Ascending aorta (tissue), 2 donors: ENCODE measurements around the gene FBXO39. TPM values are rescaled to one million over a fixed set of nuclear protein-coding genes. Genes with fewer than 3 reads are reported as not detected.

Experiments used
- DNase-seq, 2 donors: peaks; one replicate each; pipeline ENCODE4 v3.0.0-alpha.2; 2019; ENCODE audit warnings: low spot score in 2 of 2
- H3K27ac ChIP-seq, 2 donors: fragments of 200-600 bp; sonication (generic); one replicate each; pipeline ENCODE4 v1.5.1; 2016 to 2017; ENCODE audit warnings: mild to moderate bottlenecking in 1 of 2
- H3K27me3 ChIP-seq: fragments of 200-600 bp; sonication (generic); one replicate; pipeline ENCODE4 v1.5.1; 2017
- H3K36me3 ChIP-seq, 2 donors: fragments of 200-600 bp; sonication (generic); one replicate each; pipeline ENCODE4 v1.5.1; 2016
- H3K4me1 ChIP-seq, 2 donors: fragments of 200-600 bp; sonication (generic); one replicate each; pipeline ENCODE4 v1.5.1; 2016 to 2017; ENCODE audit warnings: mild to moderate bottlenecking in 1 of 2
- H3K4me3 ChIP-seq, 2 donors: fragments of 200-600 bp; sonication (generic); one replicate each; pipeline ENCODE4 v1.5.1; 2016 to 2017; ENCODE audit warnings: mild to moderate bottlenecking in 1 of 2
- H3K9me3 ChIP-seq, 2 donors: fragments of 200-600 bp; sonication (generic); one replicate each; pipeline ENCODE4 v1.5.1; 2016
- CTCF ChIP-seq, 3 experiments: fragments of 200-600 bp in 2 of 3; fragments of 450-650 bp in 1 of 3; sonication (generic) in 2 of 3; IDR thresholded peaks; one replicate each; pipeline ENCODE4 v1.5.1; 2016 to 2019; ENCODE audit warnings: antibody characterized with exemption in 3 of 3, mild to moderate bottlenecking in 1 of 3, moderate library complexity in 1 of 3
- intact Hi-C: fragments of 100-400 bp; cut with DNase I; formaldehyde crosslinking; loops from one replicate; pipeline ENCODE4 v1.15.1; 2023
- total RNA-seq: library from RNA; depleted of rRNA; stranded (reverse); fragments of >200 nt; gene quantifications from one replicate; pipeline ENCODE4 v1.1.0, GENCODE V29; 2016

The FBXO39 gene
- total RNA-seq, 1 donor from 2014 or later, result not detected

GRCh38 chr17:6780001-6780400 lies 4.0 kb downstream of the FBXO39 start:
- DNase-seq, result no peak
- no peak overlapping the region for H3K27ac ChIP-seq
- H3K27me3 ChIP-seq, result no peaks in the 10 kb centered on the region
- no peak overlapping the region for H3K4me3 ChIP-seq
- intact Hi-C loops, result no loop called here
- H3K36me3 ChIP-seq, result no peaks in the 10 kb centered on the region
- H3K4me1 ChIP-seq, result no peaks in the 10 kb centered on the region
- peaks cover 9 to 24% of the 10 kb centered on the region in 2 donors for H3K9me3 ChIP-seq
- TF ChIP-seq CTCF (IDR thresholded peaks at IDR 0.05), result no peak

GRCh38 chr17:6780886-6781285 lies 4.9 kb downstream of the FBXO39 start:
- no peak for DNase-seq
- H3K36me3 ChIP-seq, result no peaks in the 10 kb centered on the region
- no peaks in the 10 kb centered on the region for H3K4me1 ChIP-seq
- no peak for TF ChIP-seq CTCF (IDR thresholded peaks at IDR 0.05)
- no peak overlapping the region for H3K27ac ChIP-seq
- peaks cover 4 to 15% of the 10 kb centered on the region in 2 donors for H3K9me3 ChIP-seq
- H3K4me3 ChIP-seq, result no peak overlapping the region
- intact Hi-C loops, result no loop called here
- no peaks in the 10 kb centered on the region for H3K27me3 ChIP-seq

- no peak for DNase-seq
- Histone ChIP-seq H3K4me3 (no peak overlapping the region), H3K27me3 (no peaks in the 10 kb centered on the region), H3K4me1 (no peaks in the 10 kb centered on the region), H3K36me3 (no peaks in the 10 kb centered on the region), H3K27ac (no peak overlapping the region), H3K9me3 (peaks cover 0 to 9% of the 10 kb centered on the region in 2 donors)
- intact Hi-C loops, result no loop called here
- TF ChIP-seq CTCF (IDR thresholded peaks at IDR 0.05), result no peak
These were observed 6.2 kb downstream of the FBXO39 start for GRCh38 chr17:6782244-6782643.

- no peaks in the 10 kb centered on the region for H3K27me3 ChIP-seq
- no peak for DNase-seq
These were observed 10.6 kb downstream of the FBXO39 start for GRCh38 chr17:6786618-6787017.

GRCh38 chr17:6787081-6787693 lies 11.2 kb downstream of the FBXO39 start:
- no peak overlapping the region for H3K4me3 ChIP-seq
- no peak overlapping the region for H3K27ac ChIP-seq
- H3K36me3 ChIP-seq, result no peaks in the 10 kb centered on the region
- no peaks in the 10 kb centered on the region for H3K27me3 ChIP-seq
- no peaks in the 10 kb centered on the region for H3K4me1 ChIP-seq
- intact Hi-C loops, result no loop called here
- peaks cover 0 to 3% of the 10 kb centered on the region in 2 donors for H3K9me3 ChIP-seq
- no peak for TF ChIP-seq CTCF (IDR thresholded peaks at IDR 0.05)
- DNase-seq, result no peak

More at GRCh38 chr17:6786618-6787017, 10.6 kb downstream of the FBXO39 start:
- no peaks in the 10 kb centered on the region for H3K4me1 ChIP-seq
- intact Hi-C loops, result no loop called here
- no peak overlapping the region for H3K27ac ChIP-seq
- H3K36me3 ChIP-seq, result no peaks in the 10 kb centered on the region
- H3K9me3 ChIP-seq, result peaks cover 0 to 3% of the 10 kb centered on the region in 2 donors
- H3K4me3 ChIP-seq, result no peak overlapping the region
- TF ChIP-seq CTCF (IDR thresholded peaks at IDR 0.05), result no peak

GRCh38 chr17:6789146-6789545 lies 13.1 kb downstream of the FBXO39 start:
- Histone ChIP-seq H3K9me3 (no peaks in the 10 kb centered on the region), H3K4me1 (no peaks in the 10 kb centered on the region), H3K4me3 (no peak overlapping the region), H3K27ac (no peak overlapping the region), H3K27me3 (no peaks in the 10 kb centered on the region), H3K36me3 (no peaks in the 10 kb centered on the region)
- no peak for DNase-seq
- intact Hi-C loops, result no loop called here
- no peak for TF ChIP-seq CTCF (IDR thresholded peaks at IDR 0.05)
